ENCODE results near the gene RNF41.

The RNF41 gene

DNA sequence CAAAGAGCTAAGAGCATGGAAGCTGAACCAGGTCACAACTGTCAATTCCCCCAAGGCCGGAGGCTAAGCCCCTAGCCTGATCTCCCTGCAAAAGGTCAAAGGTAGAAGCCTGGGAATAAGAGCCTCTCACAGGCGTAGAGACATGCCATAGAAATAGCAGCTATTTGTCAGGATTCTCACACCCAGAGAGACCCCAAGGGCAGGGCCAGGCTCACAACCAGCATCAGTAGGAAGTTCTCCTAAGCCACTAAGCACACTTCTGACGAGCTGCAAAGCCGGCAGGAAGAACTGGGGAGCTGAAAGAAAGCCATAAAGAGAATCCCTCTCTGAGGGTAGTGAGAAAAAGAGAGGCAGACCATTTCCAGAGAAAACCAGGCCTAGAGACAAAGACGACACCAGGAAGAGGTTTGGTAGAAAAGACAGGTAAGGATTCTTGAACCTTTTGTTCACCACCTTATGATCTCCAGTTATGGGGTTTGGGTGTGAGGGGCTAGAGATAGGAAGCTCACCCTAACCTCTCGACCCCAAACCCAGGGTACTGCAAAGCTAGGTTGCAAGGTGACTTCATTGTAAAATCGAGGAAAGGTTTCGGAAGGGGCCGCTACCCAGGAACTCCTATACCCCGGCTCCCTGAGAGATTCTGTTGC is 33.5 kb downstream of the RNF41 start:
- POLR2A ChIA-PET, result interaction anchor here (0.5 to 5.3 kb wide), 9 partner anchors 33 to 471 kb away, joined by 3 to 66 read pairs (median 4); partner anchors contain the start of genes ESYT1, ORMDL2, PAN2 and RNF41
- TF ChIP-seq NFRKB (IDR thresholded peaks at IDR 0.05) (no peak), BHLHE40 (IDR thresholded peaks at IDR 0.05; ENCODE audit: borderline replicate concordance) (no peak), LEF1 (IDR thresholded peaks at IDR 0.05; ENCODE audit: borderline replicate concordance) (no peak), FOXA1 (IDR thresholded peaks at IDR 0.05) (no peak), ELF4 (IDR thresholded peaks at IDR 0.05) (no peak), HDGF (IDR thresholded peaks at IDR 0.05; ENCODE audit: borderline replicate concordance) (no peak)

DNA sequence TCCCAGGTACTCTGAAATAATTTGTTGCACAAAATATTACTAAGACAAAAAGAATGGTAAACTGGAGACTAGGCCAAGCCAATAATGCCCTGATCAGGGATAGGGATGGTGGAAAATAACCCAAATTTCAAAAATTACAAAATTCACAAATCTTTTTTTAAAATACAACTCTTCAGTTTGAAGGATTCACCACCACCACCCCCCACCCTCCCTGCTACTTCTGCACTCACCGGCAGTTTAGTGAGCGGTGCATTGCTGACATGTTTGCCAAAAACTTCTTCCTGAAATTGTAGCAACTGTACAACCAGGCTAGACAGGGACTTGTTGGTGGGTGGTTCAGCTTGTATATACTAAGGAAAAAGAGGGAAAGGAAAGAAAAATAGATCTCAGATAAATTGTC is 34.8 kb downstream of the RNF41 start:
- POLR2A ChIA-PET, result no interaction called here
- CTCF ChIA-PET, result interaction anchor here (0.6 to 3.2 kb wide), 2 partner anchors 68 to 107 kb away, joined by 3 to 32 read pairs; partner anchors contain the start of genes ERBB3 and ZC3H10
- no peak for DNase-seq (ENCODE audit: extremely low spot score)
- TF ChIP-seq ELF4 (IDR thresholded peaks at IDR 0.05) (no peak), ARNT (IDR thresholded peaks at IDR 0.05) (no peak), ZNF384 (IDR thresholded peaks at IDR 0.05) (no peak), NFRKB (IDR thresholded peaks at IDR 0.05) (no peak), FOXM1 (IDR thresholded peaks at IDR 0.05; ENCODE audit: borderline replicate concordance) (no peak), HDGF (IDR thresholded peaks at IDR 0.05; ENCODE audit: borderline replicate concordance) (no peak), LEF1 (IDR thresholded peaks at IDR 0.05; ENCODE audit: borderline replicate concordance) (no peak), FOXA1 (IDR thresholded peaks at IDR 0.05) (no peak), BHLHE40 (IDR thresholded peaks at IDR 0.05; ENCODE audit: borderline replicate concordance) (no peak), SP1 (IDR thresholded peaks at IDR 0.05) (no peak), L3MBTL2 (conservative IDR thresholded peaks at IDR 0.05) (no peak), SUZ12 (IDR thresholded peaks at IDR 0.05) (no peak), CTBP1 (IDR thresholded peaks at IDR 0.05; ENCODE audit: borderline replicate concordance) (no peak), TARDBP (IDR thresholded peaks at IDR 0.05) (no peak), FOXK2 (IDR thresholded peaks at IDR 0.05) (no peak)
- TF ChIP-seq, protein P1, sequence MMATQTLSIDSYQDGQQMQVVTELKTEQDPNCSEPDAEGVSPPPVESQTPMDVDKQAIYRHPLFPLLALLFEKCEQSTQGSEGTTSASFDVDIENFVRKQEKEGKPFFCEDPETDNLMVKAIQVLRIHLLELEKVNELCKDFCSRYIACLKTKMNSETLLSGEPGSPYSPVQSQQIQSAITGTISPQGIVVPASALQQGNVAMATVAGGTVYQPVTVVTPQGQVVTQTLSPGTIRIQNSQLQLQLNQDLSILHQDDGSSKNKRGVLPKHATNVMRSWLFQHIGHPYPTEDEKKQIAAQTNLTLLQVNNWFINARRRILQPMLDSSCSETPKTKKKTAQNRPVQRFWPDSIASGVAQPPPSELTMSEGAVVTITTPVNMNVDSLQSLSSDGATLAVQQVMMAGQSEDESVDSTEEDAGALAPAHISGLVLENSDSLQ (IDR thresholded peaks at IDR 0.05), result no peak

More for the DNA sequence above, 33.5 kb downstream of the RNF41 start:
- DNase-seq (ENCODE audit: extremely low spot score), result no peak
- CTCF ChIA-PET, result interaction anchor here (1.6 to 3.2 kb wide), 4 partner anchors 34 to 69 kb away, joined by 6 to 32 read pairs (median 14); partner anchors contain the start of genes RNF41 and ZC3H10

DNA sequence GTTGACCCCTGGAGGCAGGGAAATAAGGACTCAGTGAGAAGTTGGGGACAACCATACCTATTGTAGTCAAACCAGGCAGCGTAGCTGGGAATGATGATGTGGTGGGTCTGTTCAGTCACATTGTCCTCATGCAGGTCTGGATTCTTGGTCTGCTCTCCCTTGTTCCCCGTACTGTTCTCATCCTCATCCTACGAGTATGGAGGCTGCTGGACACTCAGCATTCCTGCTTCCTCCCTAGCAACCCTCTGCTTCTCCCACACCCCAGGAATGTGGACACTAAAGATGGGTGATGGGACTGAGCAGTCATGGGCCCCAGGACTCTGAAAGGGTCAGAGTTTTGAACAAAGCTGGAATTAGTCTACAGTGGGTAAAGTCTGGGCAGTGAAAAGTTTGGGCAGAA is 43.4 kb downstream of the RNF41 start:
- DNase-seq (ENCODE audit: extremely low spot score), result no peak
- ChIA-PET CTCF (no interaction called here), POLR2A (interaction anchor here (0.6 kb wide), 1 partner anchor 11 kb away, joined by 3 read pairs; the partner anchor contains the start of gene SMARCC2)
- TF ChIP-seq FOXA1 (IDR thresholded peaks at IDR 0.05) (no peak), ZNF384 (IDR thresholded peaks at IDR 0.05) (no peak), L3MBTL2 (conservative IDR thresholded peaks at IDR 0.05) (no peak), LEF1 (IDR thresholded peaks at IDR 0.05; ENCODE audit: borderline replicate concordance) (no peak), FOXK2 (IDR thresholded peaks at IDR 0.05) (no peak), FOXM1 (IDR thresholded peaks at IDR 0.05; ENCODE audit: borderline replicate concordance) (no peak), NFRKB (IDR thresholded peaks at IDR 0.05) (no peak), HDGF (IDR thresholded peaks at IDR 0.05; ENCODE audit: borderline replicate concordance) (no peak)

DNA sequence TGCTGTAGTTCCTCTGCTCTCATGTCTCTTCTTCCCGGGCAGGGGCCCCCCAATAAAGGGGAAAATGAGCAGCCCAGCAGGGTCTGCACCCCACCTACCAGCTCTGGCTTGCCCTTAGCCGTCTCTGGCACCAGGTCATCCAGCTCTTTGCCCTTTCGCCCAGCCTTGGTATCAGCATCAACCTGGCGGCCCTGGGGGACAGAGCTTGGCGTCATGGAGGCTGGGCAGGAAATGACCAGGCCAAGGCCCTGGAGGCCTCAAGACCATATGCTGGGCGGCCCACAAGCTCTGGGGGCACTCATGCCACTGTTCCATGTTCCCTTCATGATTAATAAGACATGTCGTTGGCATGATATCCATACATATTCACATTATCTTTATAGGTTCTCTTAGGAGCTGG is 48.9 kb downstream of the RNF41 start:
- TF ChIP-seq NFRKB (IDR thresholded peaks at IDR 0.05) (no peak), LEF1 (IDR thresholded peaks at IDR 0.05; ENCODE audit: borderline replicate concordance) (no peak), ELF4 (IDR thresholded peaks at IDR 0.05) (no peak), FOXM1 (IDR thresholded peaks at IDR 0.05; ENCODE audit: borderline replicate concordance) (no peak), FOXK2 (IDR thresholded peaks at IDR 0.05) (no peak), BHLHE40 (IDR thresholded peaks at IDR 0.05; ENCODE audit: borderline replicate concordance) (no peak), ARNT (IDR thresholded peaks at IDR 0.05) (no peak)
- TF ChIP-seq, protein P1 (IDR thresholded peaks at IDR 0.05), result no peak
- DNase-seq (ENCODE audit: extremely low spot score), result no peak
- POLR2A ChIA-PET, result interaction anchor here (1.5 to 1.9 kb wide), 2 partner anchors 14 to 17 kb away, joined by 5 to 8 read pairs; partner anchors contain the start of genes MYL6 and SMARCC2
- CTCF ChIA-PET, result no interaction called here

DNA sequence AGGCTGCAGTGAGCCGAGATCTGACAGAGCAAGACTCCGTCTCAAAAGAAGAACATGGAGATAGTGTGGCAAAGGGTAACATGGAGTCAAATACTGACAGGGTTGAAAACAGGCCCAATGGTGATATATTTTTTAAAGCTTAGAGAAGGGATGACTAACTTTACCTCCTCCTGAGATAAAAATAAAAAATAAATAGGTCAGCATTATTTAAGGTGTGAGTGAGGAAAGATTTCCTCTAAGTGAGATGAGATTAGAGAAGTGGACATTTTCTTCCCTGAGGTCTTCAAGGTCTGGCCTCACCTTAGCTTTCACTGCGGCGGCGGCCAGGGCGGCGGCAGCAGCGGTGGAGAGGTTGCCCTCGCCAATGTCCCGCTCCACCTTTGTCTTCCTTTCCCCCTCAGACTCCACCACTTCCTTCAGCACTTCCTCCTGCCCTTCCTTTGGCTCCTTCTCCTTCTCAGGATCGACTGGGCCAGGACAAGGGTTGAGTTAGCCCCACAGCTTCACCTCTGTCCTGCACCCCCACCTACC is 52.4 kb downstream of the RNF41 start:
- ChIA-PET CTCF (no interaction called here), POLR2A (interaction anchor here (0.6 kb wide), 1 partner anchor 10 kb away, joined by 3 read pairs; no protein-coding TSS in a partner anchor)

DNA sequence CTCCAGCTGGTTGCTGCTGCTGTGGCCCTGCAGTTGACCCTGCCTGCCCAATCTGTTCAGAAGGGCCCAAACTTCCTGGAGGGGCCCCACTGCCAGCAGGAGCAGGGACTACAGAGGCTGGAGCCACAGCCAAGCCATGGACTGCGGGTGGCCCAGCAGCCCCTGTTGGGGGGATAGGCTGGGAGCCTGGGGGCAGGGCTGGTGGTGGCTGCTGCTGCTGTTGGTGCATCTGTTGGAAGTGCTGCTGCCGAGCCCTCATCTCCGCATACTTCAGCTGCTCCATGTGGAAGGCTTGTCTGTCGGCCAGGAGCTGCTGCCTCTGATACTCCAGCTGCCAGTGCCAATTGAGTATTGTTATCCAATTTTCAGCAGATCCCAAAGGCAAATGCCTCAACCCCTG is 56.4 kb downstream of the RNF41 start:
- POLR2A ChIA-PET, result interaction anchor here (0.6 to 1.3 kb wide), 3 partner anchors 38 to 183 kb away, joined by 3 to 4 read pairs (median 3); partner anchors contain the start of genes ESYT1 and RNF41
- CTCF ChIA-PET, result interaction anchor here (2.1 kb wide), 1 partner anchor 24 kb away, joined by 9 read pairs; the partner anchor contains the start of gene SMARCC2
- no peak for TF ChIP-seq FOXA1 (IDR thresholded peaks at IDR 0.05)
- TF ChIP-seq, protein P1 (IDR thresholded peaks at IDR 0.05), result no peak
- no peak for TF ChIP-seq ELF4 (IDR thresholded peaks at IDR 0.05)
- TF ChIP-seq TARDBP (IDR thresholded peaks at IDR 0.05), result no peak
- no peak for TF ChIP-seq SP1 (IDR thresholded peaks at IDR 0.05)
- no peak for TF ChIP-seq SUZ12 (IDR thresholded peaks at IDR 0.05)
- no peak for TF ChIP-seq CTBP1 (IDR thresholded peaks at IDR 0.05; ENCODE audit: borderline replicate concordance)
- no peak for TF ChIP-seq FOXM1 (IDR thresholded peaks at IDR 0.05; ENCODE audit: borderline replicate concordance)
- TF ChIP-seq ZNF384 (IDR thresholded peaks at IDR 0.05), result no peak
- TF ChIP-seq L3MBTL2 (conservative IDR thresholded peaks at IDR 0.05), result no peak
- DNase-seq (ENCODE audit: extremely low spot score), result no peak

More for the DNA sequence above, 52.4 kb downstream of the RNF41 start:
- no peak for DNase-seq (ENCODE audit: extremely low spot score)
- TF ChIP-seq ELF4 (IDR thresholded peaks at IDR 0.05), result no peak
- no peak for TF ChIP-seq NFRKB (IDR thresholded peaks at IDR 0.05)
